LNCAP (cell line): ENCODE data around the gene FAM240B.

Experiments
- TF ChIP-seq, protein P1 (sequence below): fragments of 450-650 bp; IDR thresholded peaks from 2 replicates; pipeline ENCODE4 v1.5.1; 2017; ENCODE audit warnings: mild to moderate bottlenecking

The FAM240B gene

DNA sequence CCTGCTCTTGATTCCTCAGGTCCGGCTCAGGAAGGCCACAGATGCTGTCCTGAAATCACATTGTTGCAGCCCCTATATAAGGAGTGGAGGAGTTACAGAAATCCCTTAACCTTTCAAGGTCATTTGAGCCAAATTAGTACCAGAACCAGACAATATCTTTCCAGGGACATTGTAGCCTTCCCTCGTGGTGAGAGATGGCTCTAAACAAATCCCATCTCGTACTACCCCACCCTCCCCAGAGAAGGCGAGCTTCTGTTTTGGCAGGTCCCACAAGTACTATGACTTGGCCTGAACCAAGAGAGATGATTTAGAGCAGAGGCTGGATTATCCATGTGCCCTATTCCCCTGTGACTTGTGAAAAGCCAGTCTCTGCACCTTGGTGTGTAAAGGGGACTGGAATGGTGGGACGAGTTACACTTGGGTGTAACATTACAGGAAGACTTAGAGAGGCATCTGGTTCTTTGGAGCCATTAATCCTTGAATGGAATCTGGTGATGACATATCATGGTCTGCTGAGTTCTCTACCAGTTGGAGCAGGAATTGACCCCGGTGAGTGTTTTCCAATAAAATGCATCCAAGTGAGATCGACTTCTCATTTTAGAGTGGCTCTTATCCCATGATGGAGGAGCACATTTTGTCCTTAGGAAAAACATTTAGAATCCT lies at the start of gene FAM240B:
TSS of gene FAM240B (minus strand) at position 51 of the 663 bp plus-strand sequence. CDS start 16,134 bp downstream, outside the sequence.
- TF ChIP-seq, protein P1, sequence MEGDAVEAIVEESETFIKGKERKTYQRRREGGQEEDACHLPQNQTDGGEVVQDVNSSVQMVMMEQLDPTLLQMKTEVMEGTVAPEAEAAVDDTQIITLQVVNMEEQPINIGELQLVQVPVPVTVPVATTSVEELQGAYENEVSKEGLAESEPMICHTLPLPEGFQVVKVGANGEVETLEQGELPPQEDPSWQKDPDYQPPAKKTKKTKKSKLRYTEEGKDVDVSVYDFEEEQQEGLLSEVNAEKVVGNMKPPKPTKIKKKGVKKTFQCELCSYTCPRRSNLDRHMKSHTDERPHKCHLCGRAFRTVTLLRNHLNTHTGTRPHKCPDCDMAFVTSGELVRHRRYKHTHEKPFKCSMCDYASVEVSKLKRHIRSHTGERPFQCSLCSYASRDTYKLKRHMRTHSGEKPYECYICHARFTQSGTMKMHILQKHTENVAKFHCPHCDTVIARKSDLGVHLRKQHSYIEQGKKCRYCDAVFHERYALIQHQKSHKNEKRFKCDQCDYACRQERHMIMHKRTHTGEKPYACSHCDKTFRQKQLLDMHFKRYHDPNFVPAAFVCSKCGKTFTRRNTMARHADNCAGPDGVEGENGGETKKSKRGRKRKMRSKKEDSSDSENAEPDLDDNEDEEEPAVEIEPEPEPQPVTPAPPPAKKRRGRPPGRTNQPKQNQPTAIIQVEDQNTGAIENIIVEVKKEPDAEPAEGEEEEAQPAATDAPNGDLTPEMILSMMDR = no peak

DNA sequence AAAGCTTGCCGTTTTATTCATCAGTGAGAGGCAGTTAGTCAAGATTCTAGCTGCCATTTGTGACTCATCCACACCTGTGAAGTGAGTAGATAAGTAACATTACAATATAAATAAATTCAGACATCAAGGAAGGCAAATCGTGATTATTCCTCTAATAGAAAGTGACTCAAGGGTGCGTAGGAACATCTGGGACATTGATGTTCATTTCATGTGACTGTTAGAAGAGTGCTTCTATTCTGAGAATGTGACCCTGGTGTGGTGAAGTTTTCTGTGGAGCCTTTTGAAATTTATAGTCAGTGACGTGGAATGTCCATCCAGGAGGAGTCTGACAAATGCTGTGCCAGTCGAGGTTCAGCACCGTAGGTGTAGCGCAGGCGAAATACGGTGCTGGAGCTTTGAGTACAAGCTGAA lies 48.4 kb upstream of the FAM240B start:
- TF ChIP-seq, protein P1 = no peak

DNA sequence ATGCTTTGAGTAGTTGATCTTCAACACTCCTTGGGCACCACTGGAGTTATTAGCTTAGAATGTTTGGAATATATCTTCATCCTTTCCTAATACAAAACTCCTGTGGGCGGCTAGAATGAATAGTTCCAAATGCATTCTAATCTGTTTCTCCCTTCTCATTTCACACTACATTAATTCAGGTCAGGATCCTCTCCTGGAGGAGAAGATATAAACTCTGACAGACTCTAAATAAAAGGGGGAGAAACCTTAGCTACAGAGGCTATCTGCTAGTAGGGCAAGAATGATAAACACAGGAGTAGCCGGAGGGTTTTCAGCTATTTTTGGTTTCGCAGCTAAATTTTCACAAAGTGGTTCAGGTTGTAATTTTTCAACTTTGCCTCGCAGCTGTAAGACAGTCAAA lies 45.2 kb upstream of the FAM240B start:
- TF ChIP-seq, protein P1 = no peak

DNA sequence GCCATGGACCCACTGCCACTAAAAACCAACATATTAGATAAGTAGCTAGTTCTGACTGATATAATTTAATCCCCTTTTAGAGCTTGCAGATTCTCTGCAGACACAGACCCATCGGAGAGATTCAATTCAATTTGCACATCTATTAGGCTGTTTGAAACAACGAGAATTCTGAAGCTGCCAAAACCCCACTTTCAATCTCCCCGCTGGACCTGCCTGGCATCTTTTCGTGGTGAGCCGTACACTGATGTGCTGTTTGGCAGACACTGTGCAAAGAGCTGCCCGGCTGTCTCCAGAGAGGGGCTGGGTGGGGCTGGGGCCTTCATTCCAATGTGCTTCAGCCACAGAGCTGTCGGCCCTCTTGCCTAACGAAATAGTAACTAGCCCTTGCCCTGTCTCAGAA lies 42.1 kb upstream of the FAM240B start:
- TF ChIP-seq, protein P1 = no peak

DNA sequence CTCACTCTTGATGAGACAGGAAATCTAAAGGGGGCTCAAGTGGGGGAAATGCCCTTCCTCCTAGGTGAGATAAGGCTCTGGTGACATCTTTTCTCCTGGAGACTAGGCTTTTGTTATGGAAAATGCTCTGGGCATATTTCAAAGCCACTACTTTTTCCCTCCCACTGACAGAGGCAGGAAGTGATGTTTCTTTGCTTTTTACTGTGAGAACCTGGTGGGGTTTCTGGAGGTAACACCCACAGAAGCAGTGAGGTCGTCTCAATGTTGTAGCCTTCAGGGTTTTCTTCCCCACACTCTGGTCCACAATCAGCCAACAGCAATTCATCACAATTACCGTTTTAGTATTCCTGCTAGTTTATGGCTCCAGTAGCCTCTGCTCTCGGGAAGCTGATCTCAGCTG lies 41.4 kb upstream of the FAM240B start:
- TF ChIP-seq, protein P1 = no peak

DNA sequence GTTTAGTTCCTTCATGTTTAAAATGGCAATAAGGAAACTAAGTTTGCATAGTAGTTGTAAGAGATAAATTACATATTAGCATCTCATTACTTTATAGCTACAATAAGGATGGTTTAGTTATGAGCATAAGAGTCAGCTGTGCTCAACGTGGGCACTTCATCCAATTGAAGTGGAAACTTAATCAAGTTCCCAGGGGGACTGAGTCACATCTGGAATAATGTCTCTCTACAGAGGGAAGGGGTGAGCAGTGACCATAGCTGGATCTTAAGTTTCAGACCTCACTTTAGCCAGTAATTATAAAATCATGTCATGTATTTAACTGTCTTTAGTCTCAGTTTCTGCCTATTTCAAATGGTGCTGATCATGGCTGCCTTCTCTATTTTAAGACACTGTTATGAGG lies 36.8 kb upstream of the FAM240B start:
- TF ChIP-seq, protein P1 = no peak

DNA sequence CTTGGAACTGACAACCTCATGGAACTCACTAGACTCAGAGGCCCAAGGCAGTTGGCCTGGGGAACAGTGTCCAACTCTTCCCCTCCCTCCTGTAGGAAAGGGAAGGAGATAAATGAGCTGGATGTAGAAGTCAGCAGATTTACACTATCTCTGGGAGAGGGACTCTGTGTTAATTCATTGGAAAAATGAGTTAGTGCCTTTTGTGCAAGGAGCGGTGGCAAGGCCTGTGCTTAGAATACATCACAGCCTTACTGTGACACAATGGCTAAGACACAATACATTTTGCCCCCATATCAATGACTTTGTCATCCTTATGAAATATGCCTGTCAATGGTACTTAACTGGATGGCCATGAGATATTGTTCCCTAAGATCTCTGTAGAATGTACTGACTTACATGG lies 28.0 kb upstream of the FAM240B start:
- TF ChIP-seq, protein P1 = no peak

DNA sequence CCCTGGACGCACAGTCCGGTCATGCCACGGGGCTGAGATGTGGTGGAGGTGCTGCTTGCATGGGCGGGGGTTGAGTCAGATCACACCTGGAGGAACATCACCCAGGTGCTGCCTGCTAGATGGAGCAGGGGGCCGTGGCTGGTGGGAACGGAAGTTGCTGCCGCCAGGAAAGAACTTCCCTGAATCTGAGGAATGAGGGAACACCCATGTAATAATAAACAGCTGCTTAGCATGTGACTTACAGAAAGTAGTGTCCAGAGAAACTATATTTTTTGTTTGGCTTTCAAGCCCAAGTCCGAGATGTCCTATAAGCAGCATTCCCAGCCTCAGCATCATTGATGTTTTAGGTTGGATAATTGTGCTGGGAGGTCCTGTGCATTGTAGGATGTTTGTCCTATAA lies 27.1 kb upstream of the FAM240B start:
- TF ChIP-seq, protein P1 = no peak
